Endothelial cell (in vitro differentiated cells): ENCODE results near the gene CPN2. TPM values are rescaled to one million over a fixed set of nuclear protein-coding genes. Genes with fewer than 3 reads are reported as not detected.

Experiments
- DNase-seq: peaks from one replicate; pipeline ENCODE4 v3.0.0; 2021; ENCODE audit warnings: low spot score
- H3K27ac Mint-ChIP-seq: one replicate; pipeline ENCODE4 v1.8.0; 2021; ENCODE audit warnings: mixed read lengths, inconsistent platforms; ENCODE audit not compliant: unreplicated experiment
- H3K27me3 Mint-ChIP-seq: one replicate; pipeline ENCODE4 v1.8.0; 2021; ENCODE audit warnings: mild to moderate bottlenecking, moderate library complexity, mixed read lengths, inconsistent platforms; ENCODE audit not compliant: unreplicated experiment
- H3K36me3 Mint-ChIP-seq: one replicate; pipeline ENCODE4 v1.8.0; 2021; ENCODE audit warnings: mild to moderate bottlenecking, low read depth, mixed read lengths, inconsistent platforms; ENCODE audit not compliant: unreplicated experiment
- H3K4me1 Mint-ChIP-seq: one replicate; pipeline ENCODE4 v1.8.0; 2021; ENCODE audit warnings: mild to moderate bottlenecking, mixed read lengths, inconsistent platforms; ENCODE audit not compliant: unreplicated experiment
- H3K4me3 Mint-ChIP-seq: one replicate; pipeline ENCODE4 v1.8.0; 2021; ENCODE audit warnings: mild to moderate bottlenecking, mixed read lengths, inconsistent platforms; ENCODE audit not compliant: unreplicated experiment
- H3K9me3 Mint-ChIP-seq: one replicate; pipeline ENCODE4 v1.8.0; 2021; ENCODE audit warnings: mixed read lengths, inconsistent platforms; ENCODE audit not compliant: unreplicated experiment
- CTCF ChIP-seq: fragments of 200-600 bp; sonication (generic); IDR thresholded peaks from one replicate; pipeline ENCODE4 v1.5.0; 2021; ENCODE audit warnings: antibody characterized with exemption; ENCODE audit not compliant: unreplicated experiment
- total RNA-seq: library from RNA; stranded (reverse); fragmentation: NEBNext Ultra II Directional; extraction: Animal tissue kit (Norgen Biotek cat#: 25700); gene quantifications from one replicate; pipeline ENCODE4 v1.2.1, GENCODE V29; 2021; ENCODE audit not compliant: unreplicated experiment

Gene CPN2
- total RNA-seq, 1 donor from 2014 or later: not detected

- Mint-ChIP-seq H3K4me1 (peaks cover 50% of the 10 kb centered on the region), H3K4me3 (no peak overlapping the region), H3K9me3 (no peaks in the 10 kb centered on the region), H3K27me3 (peaks cover 12% of the 10 kb centered on the region), H3K27ac (peak overlapping the region; percentile 68), H3K36me3 (no peaks in the 10 kb centered on the region)
- TF ChIP-seq CTCF: no peak
- peak; percentile 18 for DNase-seq
Measured at GRCh38 chr3:194306771-194307640, 44.1 kb downstream of the CPN2 start.

- Mint-ChIP-seq H3K27ac (peak overlapping the region; percentile 68), H3K36me3 (no peaks in the 10 kb centered on the region), H3K9me3 (no peaks in the 10 kb centered on the region), H3K4me1 (peaks cover 48% of the 10 kb centered on the region), H3K4me3 (no peak overlapping the region), H3K27me3 (peaks cover 12% of the 10 kb centered on the region)
- DNase-seq: peak; percentile 71
- no peak for TF ChIP-seq CTCF
Measured at GRCh38 chr3:194306109-194306686, 44.9 kb downstream of the CPN2 start.

- Mint-ChIP-seq H3K4me3 (no peak overlapping the region), H3K27me3 (peaks cover 9% of the 10 kb centered on the region), H3K9me3 (no peaks in the 10 kb centered on the region), H3K27ac (peak overlapping the region; percentile 68), H3K4me1 (peaks cover 49% of the 10 kb centered on the region), H3K36me3 (no peaks in the 10 kb centered on the region)
- no peak for DNase-seq
- TF ChIP-seq CTCF: no peak
Measured at GRCh38 chr3:194305356-194306108, 45.6 kb downstream of the CPN2 start.

- Mint-ChIP-seq H3K9me3 (no peaks in the 10 kb centered on the region), H3K36me3 (no peaks in the 10 kb centered on the region), H3K4me1 (peaks cover 48% of the 10 kb centered on the region), H3K27me3 (peaks cover 9% of the 10 kb centered on the region), H3K4me3 (no peak overlapping the region), H3K27ac (no peak overlapping the region)
- no peak for DNase-seq
- TF ChIP-seq CTCF: no peak
Measured at GRCh38 chr3:194304186-194304917, 46.8 kb downstream of the CPN2 start.
